ENCODE results near the gene FBXO27. TPM values are rescaled to one million over a fixed set of nuclear protein-coding genes. Genes with fewer than 3 reads are reported as not detected.

The FBXO27 gene
- total RNA-seq, 1 experiment from 2014 or later, result 18.9 TPM

DNA sequence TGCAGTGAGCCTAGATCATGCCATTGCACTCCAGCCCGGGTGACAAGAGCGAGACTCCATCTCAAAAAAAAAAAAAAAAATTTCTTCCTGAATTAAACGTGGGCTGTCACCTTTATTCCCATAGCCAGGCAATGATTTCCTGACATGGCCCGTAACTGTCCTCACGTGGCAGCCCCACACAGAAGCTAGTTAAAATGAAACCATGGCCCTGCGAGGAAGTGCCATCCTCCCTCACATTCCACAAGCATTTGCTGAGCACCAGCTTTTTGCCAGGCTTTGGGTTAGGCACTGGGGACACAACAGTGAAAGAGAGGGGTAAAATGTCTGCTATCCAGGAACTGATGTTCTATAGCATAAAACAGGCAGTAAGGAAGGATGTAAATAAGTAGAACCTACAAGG, 13.2 kb upstream of the FBXO27 start (continued):
- TF ChIP-seq, protein P1, sequence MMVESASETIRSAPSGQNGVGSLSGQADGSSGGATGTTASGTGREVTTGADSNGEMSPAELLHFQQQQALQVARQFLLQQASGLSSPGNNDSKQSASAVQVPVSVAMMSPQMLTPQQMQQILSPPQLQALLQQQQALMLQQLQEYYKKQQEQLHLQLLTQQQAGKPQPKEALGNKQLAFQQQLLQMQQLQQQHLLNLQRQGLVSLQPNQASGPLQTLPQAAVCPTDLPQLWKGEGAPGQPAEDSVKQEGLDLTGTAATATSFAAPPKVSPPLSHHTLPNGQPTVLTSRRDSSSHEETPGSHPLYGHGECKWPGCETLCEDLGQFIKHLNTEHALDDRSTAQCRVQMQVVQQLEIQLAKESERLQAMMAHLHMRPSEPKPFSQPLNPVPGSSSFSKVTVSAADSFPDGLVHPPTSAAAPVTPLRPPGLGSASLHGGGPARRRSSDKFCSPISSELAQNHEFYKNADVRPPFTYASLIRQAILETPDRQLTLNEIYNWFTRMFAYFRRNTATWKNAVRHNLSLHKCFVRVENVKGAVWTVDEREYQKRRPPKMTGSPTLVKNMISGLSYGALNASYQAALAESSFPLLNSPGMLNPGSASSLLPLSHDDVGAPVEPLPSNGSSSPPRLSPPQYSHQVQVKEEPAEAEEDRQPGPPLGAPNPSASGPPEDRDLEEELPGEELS (CRISPR knock-in tag; IDR thresholded peaks at IDR 0.05), result no peak
- no peak for TF ChIP-seq IRF2 (CRISPR knock-in tag; IDR thresholded peaks at IDR 0.05; ENCODE audit: borderline replicate concordance, low read depth)

DNA sequence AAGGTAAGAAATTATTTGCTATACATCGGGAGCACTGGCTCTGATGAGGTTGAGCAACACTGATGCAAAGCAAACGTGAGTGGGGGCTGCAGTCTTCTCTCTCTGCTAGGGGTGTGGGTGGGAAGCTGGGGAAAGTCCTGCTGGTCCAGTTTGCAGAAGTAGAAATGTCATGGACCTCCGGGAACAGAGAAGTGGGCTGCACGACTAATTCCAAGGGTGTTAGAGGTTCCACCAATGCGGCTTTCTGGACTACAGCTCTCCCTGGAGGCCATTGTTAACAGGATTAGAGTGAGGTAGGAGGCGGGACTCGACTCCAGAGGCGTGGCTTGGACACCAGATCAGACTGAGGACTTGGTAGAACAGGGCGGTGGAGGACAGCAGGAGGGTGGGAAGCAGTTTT, 5.7 kb upstream of the FBXO27 start:
- Mint-ChIP-seq H3K4me1 (peaks cover 7% of the 10 kb centered on the region; the same call in 1 of the 2 replicates), H3K27me3 (ENCODE audit: low read depth) (peaks cover 23% of the 10 kb centered on the region), H3K27ac (no peak overlapping the region), H3K36me3 (no peaks in the 10 kb centered on the region), H3K4me3 (no peak overlapping the region), H3K9me3 (peaks cover 3% of the 10 kb centered on the region; the same call in 1 of the 2 replicates)
- DNase-seq (ENCODE audit: low spot score) (peak; percentile 69), ATAC-seq (peak; percentile 100)
- TF ChIP-seq ZNF425 (CRISPR knock-in tag; conservative IDR thresholded peaks at IDR 0.05), result no peak
- no peak for TF ChIP-seq FOXP1 (CRISPR knock-in tag; IDR thresholded peaks at IDR 0.05; ENCODE audit: borderline replicate concordance)
- TF ChIP-seq ZNF121 (CRISPR knock-in tag; IDR thresholded peaks at IDR 0.05), result no peak
- no peak for TF ChIP-seq CDX4 (CRISPR knock-in tag; IDR thresholded peaks at IDR 0.05; ENCODE audit: borderline replicate concordance)
- TF ChIP-seq, protein P2, sequence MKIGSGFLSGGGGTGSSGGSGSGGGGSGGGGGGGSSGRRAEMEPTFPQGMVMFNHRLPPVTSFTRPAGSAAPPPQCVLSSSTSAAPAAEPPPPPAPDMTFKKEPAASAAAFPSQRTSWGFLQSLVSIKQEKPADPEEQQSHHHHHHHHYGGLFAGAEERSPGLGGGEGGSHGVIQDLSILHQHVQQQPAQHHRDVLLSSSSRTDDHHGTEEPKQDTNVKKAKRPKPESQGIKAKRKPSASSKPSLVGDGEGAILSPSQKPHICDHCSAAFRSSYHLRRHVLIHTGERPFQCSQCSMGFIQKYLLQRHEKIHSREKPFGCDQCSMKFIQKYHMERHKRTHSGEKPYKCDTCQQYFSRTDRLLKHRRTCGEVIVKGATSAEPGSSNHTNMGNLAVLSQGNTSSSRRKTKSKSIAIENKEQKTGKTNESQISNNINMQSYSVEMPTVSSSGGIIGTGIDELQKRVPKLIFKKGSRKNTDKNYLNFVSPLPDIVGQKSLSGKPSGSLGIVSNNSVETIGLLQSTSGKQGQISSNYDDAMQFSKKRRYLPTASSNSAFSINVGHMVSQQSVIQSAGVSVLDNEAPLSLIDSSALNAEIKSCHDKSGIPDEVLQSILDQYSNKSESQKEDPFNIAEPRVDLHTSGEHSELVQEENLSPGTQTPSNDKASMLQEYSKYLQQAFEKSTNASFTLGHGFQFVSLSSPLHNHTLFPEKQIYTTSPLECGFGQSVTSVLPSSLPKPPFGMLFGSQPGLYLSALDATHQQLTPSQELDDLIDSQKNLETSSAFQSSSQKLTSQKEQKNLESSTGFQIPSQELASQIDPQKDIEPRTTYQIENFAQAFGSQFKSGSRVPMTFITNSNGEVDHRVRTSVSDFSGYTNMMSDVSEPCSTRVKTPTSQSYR (CRISPR knock-in tag; IDR thresholded peaks at IDR 0.05), result no peak
- no peak for TF ChIP-seq JUN (CRISPR knock-in tag; IDR thresholded peaks at IDR 0.05)
- TF ChIP-seq, protein P3, sequence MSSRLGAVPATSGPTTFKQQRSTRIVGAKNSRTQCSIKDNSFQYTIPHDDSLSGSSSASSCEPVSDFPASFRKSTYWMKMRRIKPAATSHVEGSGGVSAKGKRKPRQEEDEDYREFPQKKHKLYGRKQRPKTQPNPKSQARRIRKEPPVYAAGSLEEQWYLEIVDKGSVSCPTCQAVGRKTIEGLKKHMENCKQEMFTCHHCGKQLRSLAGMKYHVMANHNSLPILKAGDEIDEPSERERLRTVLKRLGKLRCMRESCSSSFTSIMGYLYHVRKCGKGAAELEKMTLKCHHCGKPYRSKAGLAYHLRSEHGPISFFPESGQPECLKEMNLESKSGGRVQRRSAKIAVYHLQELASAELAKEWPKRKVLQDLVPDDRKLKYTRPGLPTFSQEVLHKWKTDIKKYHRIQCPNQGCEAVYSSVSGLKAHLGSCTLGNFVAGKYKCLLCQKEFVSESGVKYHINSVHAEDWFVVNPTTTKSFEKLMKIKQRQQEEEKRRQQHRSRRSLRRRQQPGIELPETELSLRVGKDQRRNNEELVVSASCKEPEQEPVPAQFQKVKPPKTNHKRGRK (CRISPR knock-in tag; IDR thresholded peaks at IDR 0.05; ENCODE audit: borderline replicate concordance), result no peak
- no peak for TF ChIP-seq OVOL2 (CRISPR knock-in tag; IDR thresholded peaks at IDR 0.05; ENCODE audit: borderline replicate concordance)
- TF ChIP-seq, protein P4, sequence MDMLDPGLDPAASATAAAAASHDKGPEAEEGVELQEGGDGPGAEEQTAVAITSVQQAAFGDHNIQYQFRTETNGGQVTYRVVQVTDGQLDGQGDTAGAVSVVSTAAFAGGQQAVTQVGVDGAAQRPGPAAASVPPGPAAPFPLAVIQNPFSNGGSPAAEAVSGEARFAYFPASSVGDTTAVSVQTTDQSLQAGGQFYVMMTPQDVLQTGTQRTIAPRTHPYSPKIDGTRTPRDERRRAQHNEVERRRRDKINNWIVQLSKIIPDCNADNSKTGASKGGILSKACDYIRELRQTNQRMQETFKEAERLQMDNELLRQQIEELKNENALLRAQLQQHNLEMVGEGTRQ (CRISPR knock-in tag; IDR thresholded peaks at IDR 0.05), result no peak
- TF ChIP-seq, protein P5, sequence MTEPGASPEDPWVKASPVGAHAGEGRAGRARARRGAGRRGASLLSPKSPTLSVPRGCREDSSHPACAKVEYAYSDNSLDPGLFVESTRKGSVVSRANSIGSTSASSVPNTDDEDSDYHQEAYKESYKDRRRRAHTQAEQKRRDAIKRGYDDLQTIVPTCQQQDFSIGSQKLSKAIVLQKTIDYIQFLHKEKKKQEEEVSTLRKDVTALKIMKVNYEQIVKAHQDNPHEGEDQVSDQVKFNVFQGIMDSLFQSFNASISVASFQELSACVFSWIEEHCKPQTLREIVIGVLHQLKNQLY (CRISPR knock-in tag; IDR thresholded peaks at IDR 0.05), result no peak
- TF ChIP-seq ELF4 (CRISPR knock-in tag; IDR thresholded peaks at IDR 0.05; ENCODE audit: low read depth), result no peak
- no peak for TF ChIP-seq NFYB (CRISPR knock-in tag; conservative IDR thresholded peaks at IDR 0.05; ENCODE audit: low read depth)
- TF ChIP-seq ARID4B (CRISPR knock-in tag; IDR thresholded peaks at IDR 0.05; ENCODE audit: borderline replicate concordance), result no peak
- TF ChIP-seq NFATC4 (CRISPR knock-in tag; IDR thresholded peaks at IDR 0.05), result no peak
- POLR2A ChIA-PET, result no interaction called here
- CTCF ChIA-PET, result interaction anchor here (0.6 to 3.9 kb wide), 11 partner anchors 13 to 635 kb away, joined by 3 to 28 read pairs (median 3); partner anchors contain the start of genes FAM98C, FBXO17, MRPS12 and SARS2
